Non-pigmented ciliary epithelial cell (primary cell): ENCODE results near the gene RPTOR.

Experiments
- DNase-seq: peaks from one replicate; pipeline ENCODE4 v3.0.0-alpha.2; 2010; ENCODE audit warnings: low read depth

RPTOR gene

GRCh38 chr17:80850109-80850508 lies 305.5 kb downstream of the RPTOR start:
- no peak for DNase-seq

- no peak for DNase-seq
Measured at GRCh38 chr17:80850817-80851216, 306.2 kb downstream of the RPTOR start.

- no peak for DNase-seq
Measured at GRCh38 chr17:80851277-80851925, 306.8 kb downstream of the RPTOR start.

GRCh38 chr17:80852476-80853015 lies 307.9 kb downstream of the RPTOR start:
- DNase-seq, result no peak

- no peak for DNase-seq
Measured at GRCh38 chr17:80853076-80853475, 308.4 kb downstream of the RPTOR start.

- DNase-seq, result no peak
Measured at GRCh38 chr17:80854220-80854619, 309.6 kb downstream of the RPTOR start.

- DNase-seq, result no peak
Measured at GRCh38 chr17:80855196-80855947, 310.7 kb downstream of the RPTOR start.

- peak; percentile 96 for DNase-seq
Measured at GRCh38 chr17:80855948-80856862, 311.6 kb downstream of the RPTOR start.

GRCh38 chr17:80856863-80857755 lies 312.5 kb downstream of the RPTOR start:
- no peak for DNase-seq

GRCh38 chr17:80857756-80858171 lies 313.1 kb downstream of the RPTOR start:
- DNase-seq, result no peak

GRCh38 chr17:80858301-80859001 lies 313.8 kb downstream of the RPTOR start:
- DNase-seq, result no peak

- peak; percentile 55 for DNase-seq
Measured at GRCh38 chr17:80859002-80859941, 314.6 kb downstream of the RPTOR start.

GRCh38 chr17:80860101-80860671 lies 315.5 kb downstream of the RPTOR start:
- no peak for DNase-seq

- DNase-seq, result no peak
Measured at GRCh38 chr17:80860703-80861417, 316.2 kb downstream of the RPTOR start.

- DNase-seq, result no peak
Measured at GRCh38 chr17:80861418-80861815, 316.8 kb downstream of the RPTOR start.

- DNase-seq, result no peak
Measured at GRCh38 chr17:80861892-80862291, 317.3 kb downstream of the RPTOR start.

GRCh38 chr17:80862481-80862961 lies 317.9 kb downstream of the RPTOR start:
- no peak for DNase-seq

- no peak for DNase-seq
Measured at GRCh38 chr17:80862978-80863377, 318.3 kb downstream of the RPTOR start.
